ENCODE results near the gene CPTP. TPM values are rescaled to one million over a fixed set of nuclear protein-coding genes. Genes with fewer than 3 reads are reported as not detected.
"Not testable (repeated sequence)": the region's sequence is repeated elsewhere in the genome, so short reads cannot be mapped to it uniquely, and the experiment has no call there.

The CPTP gene
- total RNA-seq, 4 donors from 2014 or later = 8.5 to 18.6 (median 11.5) TPM

DNA sequence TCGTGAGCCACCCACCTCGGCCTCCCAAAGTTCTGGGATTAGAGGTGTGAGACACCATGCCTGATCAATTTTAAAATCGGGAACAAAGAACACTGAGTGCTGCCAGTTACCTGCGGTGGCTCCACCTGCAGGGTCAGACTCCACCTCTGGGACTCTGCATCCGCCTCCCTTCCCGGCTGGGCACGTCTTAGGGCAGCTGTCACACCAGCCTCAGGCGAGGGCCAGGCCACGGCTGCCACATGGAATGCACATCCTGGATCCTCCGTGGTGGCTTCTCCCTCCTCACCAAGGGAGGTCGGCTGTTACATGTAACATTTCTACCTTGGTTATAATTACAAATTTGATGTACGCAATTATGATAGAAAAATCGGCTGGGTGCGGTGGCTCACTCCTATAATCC is 39.7 kb downstream of the CPTP start:
- DNase-seq (ENCODE audit: low spot score) (no peak), ATAC-seq (ENCODE audit: low FRiP score) (no peak)
- TF ChIP-seq, protein P1, sequence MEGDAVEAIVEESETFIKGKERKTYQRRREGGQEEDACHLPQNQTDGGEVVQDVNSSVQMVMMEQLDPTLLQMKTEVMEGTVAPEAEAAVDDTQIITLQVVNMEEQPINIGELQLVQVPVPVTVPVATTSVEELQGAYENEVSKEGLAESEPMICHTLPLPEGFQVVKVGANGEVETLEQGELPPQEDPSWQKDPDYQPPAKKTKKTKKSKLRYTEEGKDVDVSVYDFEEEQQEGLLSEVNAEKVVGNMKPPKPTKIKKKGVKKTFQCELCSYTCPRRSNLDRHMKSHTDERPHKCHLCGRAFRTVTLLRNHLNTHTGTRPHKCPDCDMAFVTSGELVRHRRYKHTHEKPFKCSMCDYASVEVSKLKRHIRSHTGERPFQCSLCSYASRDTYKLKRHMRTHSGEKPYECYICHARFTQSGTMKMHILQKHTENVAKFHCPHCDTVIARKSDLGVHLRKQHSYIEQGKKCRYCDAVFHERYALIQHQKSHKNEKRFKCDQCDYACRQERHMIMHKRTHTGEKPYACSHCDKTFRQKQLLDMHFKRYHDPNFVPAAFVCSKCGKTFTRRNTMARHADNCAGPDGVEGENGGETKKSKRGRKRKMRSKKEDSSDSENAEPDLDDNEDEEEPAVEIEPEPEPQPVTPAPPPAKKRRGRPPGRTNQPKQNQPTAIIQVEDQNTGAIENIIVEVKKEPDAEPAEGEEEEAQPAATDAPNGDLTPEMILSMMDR (IDR thresholded peaks at IDR 0.05) = no peak

DNA sequence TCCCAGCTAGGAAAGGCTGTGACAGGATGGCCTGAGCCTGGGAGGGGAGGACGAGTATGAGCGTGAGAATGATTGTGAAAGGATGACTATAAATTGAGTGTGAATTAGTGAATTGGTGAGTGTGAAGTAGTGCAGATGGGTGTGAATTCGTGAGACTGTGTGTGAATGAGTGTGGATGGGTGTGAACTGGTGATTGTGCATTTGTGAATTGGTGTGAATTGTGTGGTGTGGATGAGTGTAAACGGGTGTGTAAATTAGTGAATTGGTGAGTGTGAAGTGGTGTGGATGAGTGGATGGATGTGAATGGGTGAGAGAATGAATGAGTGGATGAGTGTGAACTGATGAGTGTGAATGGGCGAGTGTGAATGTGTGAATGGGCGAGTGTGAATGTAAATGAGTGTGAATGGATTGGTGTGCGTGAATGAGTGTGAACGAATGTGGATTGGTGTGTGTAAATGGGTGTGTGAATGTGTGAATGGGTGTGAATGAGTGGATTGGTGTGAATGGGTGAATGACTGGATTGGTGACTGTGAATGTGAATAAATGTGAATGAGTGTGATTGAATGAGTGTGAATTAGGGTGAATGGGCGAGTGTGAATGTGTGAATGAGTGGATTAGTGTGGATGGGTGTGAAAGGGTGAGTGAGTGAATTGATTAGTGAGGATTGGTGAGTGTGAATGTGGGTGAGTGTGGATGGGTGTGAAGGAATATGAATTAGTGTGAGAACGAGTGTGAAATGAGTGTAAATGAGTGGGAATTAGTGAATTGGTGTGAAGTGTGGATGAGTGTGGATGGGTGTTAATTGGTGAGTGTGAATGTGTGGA is 41.5 kb downstream of the CPTP start:
- DNase-seq (ENCODE audit: low spot score) = no peak
- ATAC-seq (ENCODE audit: low FRiP score) = no peak
- TF ChIP-seq, protein P1 (IDR thresholded peaks at IDR 0.05) = no peak

- no peak for ATAC-seq (ENCODE audit: low FRiP score)
- DNase-seq (ENCODE audit: low spot score) = no peak
- TF ChIP-seq, protein P1 (IDR thresholded peaks at IDR 0.05) = no peak
Measured at GRCh38 chr1:1366699-1367066, 42.1 kb downstream of the CPTP start.

- DNase-seq (ENCODE audit: low spot score) (no peak), ATAC-seq (ENCODE audit: low FRiP score) (no peak)
- TF ChIP-seq, protein P1 (IDR thresholded peaks at IDR 0.05) = no peak
Measured at GRCh38 chr1:1367315-1367714, 42.7 kb downstream of the CPTP start.

DNA sequence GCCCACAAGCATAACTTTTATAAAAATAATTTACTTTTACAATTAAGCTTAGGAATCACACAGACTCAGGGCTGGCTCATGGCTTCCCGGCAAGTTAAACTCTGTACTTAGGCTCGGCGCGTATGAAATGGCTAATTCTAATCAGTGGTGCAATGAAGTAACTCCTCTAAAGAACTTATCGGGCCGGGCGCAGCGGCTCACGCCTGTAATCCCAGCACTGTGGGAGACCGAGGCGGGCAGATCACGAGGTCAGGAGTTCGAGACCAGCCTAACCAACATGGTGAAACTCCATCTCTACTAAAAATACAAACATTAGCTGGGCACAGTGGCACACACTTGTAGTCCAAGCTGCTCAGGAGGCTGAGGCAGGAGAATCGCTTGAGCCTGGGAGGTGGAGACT is 45.5 kb downstream of the CPTP start:
- not testable (repeated sequence) for ATAC-seq (ENCODE audit: low FRiP score)

GRCh38 chr1:1370771-1371300 is 46.2 kb downstream of the CPTP start:
- DNase-seq (ENCODE audit: low spot score) (no peak), ATAC-seq (ENCODE audit: low FRiP score) (no peak)
- TF ChIP-seq, protein P1 (IDR thresholded peaks at IDR 0.05) = no peak

More for the DNA sequence above, 45.5 kb downstream of the CPTP start:
- DNase-seq (ENCODE audit: low spot score) = not testable (repeated sequence)

DNA sequence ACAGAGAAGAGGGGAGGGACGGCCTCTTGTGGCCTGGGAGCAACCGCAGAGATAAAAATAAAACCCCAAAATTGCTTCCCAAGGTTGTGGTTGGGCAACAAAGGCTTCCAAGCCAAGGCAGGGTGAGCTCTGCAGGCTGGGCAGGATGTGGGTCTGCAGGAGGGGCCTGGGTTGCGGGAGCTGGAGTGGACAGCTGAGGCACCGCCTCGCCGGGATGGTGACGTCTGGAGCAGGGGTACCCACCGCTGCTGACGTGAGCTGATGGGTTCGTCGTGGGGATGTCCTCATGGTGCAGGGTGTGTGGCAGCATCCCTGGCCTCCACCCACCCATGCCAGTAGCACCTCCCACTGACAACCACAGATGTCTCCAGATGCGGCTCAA is 46.8 kb downstream of the CPTP start:
- ATAC-seq (ENCODE audit: low FRiP score) = no peak
- TF ChIP-seq, protein P1 (IDR thresholded peaks at IDR 0.05) = no peak

More for the DNA sequence above, 46.8 kb downstream of the CPTP start:
- DNase-seq (ENCODE audit: low spot score) = no peak

Measured in omental fat pad (tissue), 4 donors.